Endothelial cell of umbilical vein (primary cell): ENCODE results near the gene UVRAG. TPM values are rescaled to one million over a fixed set of nuclear protein-coding genes. Genes with fewer than 3 reads are reported as not detected.

Experiments
- BruUV-seq: library from RNA; stranded (reverse); fragments of 400-500 nt; replicated peaks from 2 replicates; lab custom pipeline; 2021; lab: Mats Ljungman, UMichigan
- CTCF ChIA-PET: fragments of 300-600, 350-600 bp; sonication (Branson Sonifier 250); formaldehyde crosslinking; loops from one replicate; lab custom pipeline; 2021; ENCODE audit warnings: antibody characterized with exemption, inconsistent platforms; lab: Charles Lee
- POLR2A ChIA-PET: fragments of 300-600, 350-600 bp; sonication (Branson Sonifier 250); formaldehyde crosslinking; loops from one replicate; lab custom pipeline; 2021; ENCODE audit warnings: antibody characterized with exemption, inconsistent platforms; lab: Charles Lee
- DNase-seq: peaks from one replicate; pipeline ENCODE4 v3.0.0-alpha.2; 2011; ENCODE audit warnings: low read depth, low spot score
- FAIRE-seq: peaks from 2 replicates; lab custom pipeline; 2011; peaks lifted over from hg19 to GRCh38; lab: Jason Lieb, UNC
- H2AFZ ChIP-seq: 2 replicates; pipeline ENCODE4 v1.6.0; 2012; ENCODE audit warnings: low read depth, low read length, control low read depth, inconsistent platforms
- H3K27ac ChIP-seq: 2 replicates; pipeline ENCODE4 v1.5.1; 2011; ENCODE audit warnings: low read depth, mild to moderate bottlenecking, control low read depth, low read length, moderate library complexity; ENCODE audit not compliant: insufficient read depth
- H3K27me3 ChIP-seq, 2 experiments: 2 replicates each; pipeline versions ENCODE4 v1.6.0 to v1.6.1; 2011; ENCODE audit warnings: low read length in 2 of 2, mixed read lengths in 1 of 2; ENCODE audit not compliant: control insufficient read depth in 2 of 2, insufficient read depth in 2 of 2
- H3K36me3 ChIP-seq, 2 experiments: 2 replicates in 1 of 2; 3 replicates in 1 of 2; pipeline ENCODE4 v1.5.1; 2011; ENCODE audit warnings: low read length in 2 of 2, mild to moderate bottlenecking in 1 of 2, moderate library complexity in 1 of 2; ENCODE audit not compliant: control insufficient read depth in 2 of 2, insufficient read depth in 2 of 2; ENCODE audit errors: extremely low read depth in 1 of 2
- H3K4me1 ChIP-seq: 3 replicates; pipeline ENCODE4 v1.5.1; 2011; ENCODE audit warnings: mild to moderate bottlenecking, low read length; ENCODE audit not compliant: control insufficient read depth, insufficient read depth; ENCODE audit errors: extremely low read depth
- H3K4me2 ChIP-seq: 2 replicates; pipeline ENCODE4 v1.6.1; 2011; ENCODE audit warnings: low read length, control low read depth, mixed read lengths; ENCODE audit not compliant: insufficient read depth
- H3K4me3 ChIP-seq, 3 experiments: fragments of 200-600 bp in 1 of 3; sonication (generic), shearing (Covaris generic) in 1 of 3; replicated peaks in 1 of 3; 2 replicates each; pipeline ENCODE4 v1.5.1; 2011 to 2016; ENCODE audit warnings: control low read depth in 3 of 3, low read length in 3 of 3, mild to moderate bottlenecking in 2 of 3, inconsistent platforms in 1 of 3, low read depth in 1 of 3, moderate library complexity in 1 of 3; ENCODE audit not compliant: insufficient read depth in 1 of 3
- H3K79me2 ChIP-seq: 2 replicates; pipeline ENCODE4 v1.6.0; 2012; ENCODE audit warnings: low read length, inconsistent platforms; ENCODE audit not compliant: control insufficient read depth, insufficient read depth
- H3K9ac ChIP-seq: replicated peaks from 2 replicates; pipeline ENCODE3; 2011; ENCODE audit warnings: low read length, control low read depth; ENCODE audit not compliant: insufficient read depth; ENCODE audit errors: extremely low read depth
- H3K9me1 ChIP-seq: replicated peaks from 3 replicates; pipeline ENCODE4 v1.6.0; 2011; ENCODE audit warnings: mild to moderate bottlenecking, low read length; ENCODE audit not compliant: control insufficient read depth, insufficient read depth; ENCODE audit errors: extremely low read depth
- H3K9me3 ChIP-seq: replicated peaks from 2 replicates; pipeline ENCODE4 v1.5.1; 2012; ENCODE audit warnings: low read length, inconsistent platforms; ENCODE audit not compliant: control insufficient read depth, insufficient read depth
- H4K20me1 ChIP-seq: replicated peaks from 2 replicates; pipeline ENCODE3; 2011; ENCODE audit warnings: mild to moderate bottlenecking, low read length; ENCODE audit not compliant: control insufficient read depth, insufficient read depth; ENCODE audit errors: extremely low read depth
- CTCF ChIP-seq, 2 donors: IDR thresholded peaks; 1 replicate in 1 of 2; 2 replicates in 1 of 2; pipeline ENCODE4 v1.5.1; 2011; ENCODE audit warnings: low read length in 2 of 2, mild to moderate bottlenecking in 2 of 2, moderate library complexity in 2 of 2, control low read depth in 1 of 2, inconsistent platforms in 1 of 2, low read depth in 1 of 2; ENCODE audit not compliant: insufficient read depth in 1 of 2; ENCODE audit errors: extremely low read depth in 1 of 2
- EZH2 ChIP-seq: IDR thresholded peaks from 2 replicates; pipeline ENCODE4 v1.6.1; 2012; ENCODE audit warnings: borderline replicate concordance, low read depth, mild to moderate bottlenecking, moderate library complexity, low read length, inconsistent platforms; ENCODE audit not compliant: severe bottlenecking
- FOS ChIP-seq: IDR thresholded peaks from 2 replicates; pipeline ENCODE4 v1.6.1; 2011; ENCODE audit warnings: mild to moderate bottlenecking, low read length, moderate library complexity, borderline replicate concordance; ENCODE audit not compliant: insufficient read depth
- GATA2 ChIP-seq: IDR thresholded peaks from 2 replicates; pipeline ENCODE4 v1.7.0; 2011; ENCODE audit warnings: low read depth, mild to moderate bottlenecking, moderate library complexity, mixed read lengths, low read length; ENCODE audit not compliant: insufficient read length, insufficient read depth
- JUN ChIP-seq: IDR thresholded peaks from 2 replicates; pipeline ENCODE4 v1.6.1; 2011; ENCODE audit warnings: borderline replicate concordance, low read depth; ENCODE audit not compliant: insufficient read length, insufficient read depth
- MAX ChIP-seq: IDR thresholded peaks from 2 replicates; pipeline ENCODE4 v1.6.1; 2011; ENCODE audit not compliant: insufficient read depth, insufficient read length
- MYC ChIP-seq: IDR thresholded peaks from one replicate; pipeline ENCODE4 v1.6.1; 2011; ENCODE audit warnings: mild to moderate bottlenecking, low read depth, low read length
- POLR2A ChIP-seq: IDR thresholded peaks from 2 replicates; pipeline ENCODE4 v1.6.1; 2012; ENCODE audit warnings: low read depth, mild to moderate bottlenecking, control low read depth, low read length
- POLR2AphosphoS5 ChIP-seq: IDR thresholded peaks from 2 replicates; pipeline ENCODE4 v1.6.1; 2012; ENCODE audit warnings: low read depth, mild to moderate bottlenecking, control low read depth, low read length, moderate library complexity; ENCODE audit not compliant: insufficient read depth
- dilution Hi-C: fragments of 300-500 bp; cut with MboI; formaldehyde crosslinking; loops from one replicate; pipeline ENCODE4 v1.15.0; 2019; ENCODE audit warnings: low sequenced_read_pairs; ENCODE audit not compliant: extremely low pct_ligation_motif_present
- intact Hi-C: fragments of 100-400 bp; cut with micrococcal nuclease; formaldehyde crosslinking; loops from one replicate; pipeline ENCODE4 v1.10.0; 2022
- polyA plus RNA-seq, 4 experiments: library from polyadenylated mRNA; depleted of rRNA in 3 of 4; stranded (reverse) in 3 of 4; unstranded in 1 of 4; fragments of >200 nt; gene quantifications; 2 replicates each; pipeline versions ENCODE4 v1.2.1 to v1.2.3, GENCODE V29; 2011 to 2012; ENCODE audit warnings: missing spikeins in 1 of 4
- total RNA-seq: library from RNA; stranded (reverse); gene quantifications from 2 replicates; pipeline ENCODE4 v1.2.3, GENCODE V29; 2021

The UVRAG gene
- total and polyA plus RNA-seq, 2 donors (not counting 3 experiments of a cell fraction or from before 2014, with no cell fraction given), result 21.2 to 65.6 TPM

DNA sequence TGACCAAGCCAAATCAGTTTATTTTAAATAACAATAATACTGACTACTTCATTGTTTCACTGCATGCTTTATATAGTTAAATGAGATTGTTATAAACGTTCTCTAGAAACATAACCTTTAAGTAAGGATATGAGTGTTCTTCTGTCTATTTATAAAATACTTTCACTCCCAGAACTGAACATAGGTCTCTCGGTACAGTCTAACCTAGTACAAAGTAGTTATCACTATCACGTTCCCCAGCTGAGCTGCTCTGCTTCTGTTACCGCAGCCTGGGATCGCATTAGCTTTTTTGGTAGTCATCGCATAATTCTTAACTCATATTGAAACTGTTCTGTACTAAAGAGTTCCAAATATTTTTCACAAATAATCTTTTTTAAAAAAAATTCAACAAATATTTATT, 247.7 kb downstream of the UVRAG start:
- no peak for DNase-seq
- H3K27me3 ChIP-seq, result no peaks in the 10 kb centered on the region
- TF ChIP-seq CTCF (IDR thresholded peaks at IDR 0.05; ENCODE audit: extremely low read depth in 1 of 2, insufficient read depth in 1 of 2, low read depth in 1 of 2, low read length in 2 of 2), result no peak
- TF ChIP-seq MYC, result no peak
- TF ChIP-seq EZH2, result no peak
- no peak for TF ChIP-seq POLR2A
- no peak for TF ChIP-seq JUN
- no peak for TF ChIP-seq MAX
- TF ChIP-seq FOS, result no peak
- TF ChIP-seq GATA2, result no peak
- no peak for TF ChIP-seq POLR2AphosphoS5
- no peak for FAIRE-seq
- intact Hi-C loops (no loop called here), dilution Hi-C loops (no loop called here)
- H3K9me3 ChIP-seq, result no peaks in the 10 kb centered on the region
- no peaks in the 10 kb centered on the region for H3K9me1 ChIP-seq
- no peaks in the 10 kb centered on the region for H3K79me2 ChIP-seq
- H4K20me1 ChIP-seq, result no peaks in the 10 kb centered on the region
- no peak overlapping the region for H3K4me2 ChIP-seq
- no TSS peak for BruUV-seq
- POLR2A ChIA-PET, result no interaction called here
- no peaks in the 10 kb centered on the region for H3K4me1 ChIP-seq
- H3K27ac ChIP-seq, result no peak overlapping the region
- H3K36me3 ChIP-seq, result peaks cover 3% of the 10 kb centered on the region in 2 experiments
- H3K4me3 ChIP-seq, result no peak overlapping the region
- CTCF ChIA-PET, result interaction anchor here (1.4 to 1.5 kb wide), 2 partner anchors 8 to 15 kb away, joined by 4 read pairs; no protein-coding TSS in a partner anchor
- H2AFZ ChIP-seq, result no peak overlapping the region
- H3K9ac ChIP-seq, result no peak overlapping the region
